H1 (cell line): ENCODE measurements around the gene KIR3DL1.

Source experiments
- BCL11A ChIP-seq, 2 experiments: IDR thresholded peaks; one replicate each; pipeline ENCODE4 v1.6.1; 2011; ENCODE audit warnings: low read depth in 2 of 2, low read length in 2 of 2, mild to moderate bottlenecking in 2 of 2
- CHD1 ChIP-seq: IDR thresholded peaks from 2 replicates; pipeline ENCODE4 v1.6.1; 2012; ENCODE audit warnings: low read depth, low read length, improper control_type of control experiment
- EZH2 ChIP-seq: fragments of 200-600 bp; sonication (generic); IDR thresholded peaks from 2 replicates; pipeline ENCODE4 v1.7.1; 2012; ENCODE audit warnings: low read depth, mild to moderate bottlenecking, moderate library complexity, low read length, inconsistent platforms; ENCODE audit not compliant: severe bottlenecking
- SRF ChIP-seq: IDR thresholded peaks from 2 replicates; pipeline ENCODE4 v1.6.1; 2011; ENCODE audit warnings: mild to moderate bottlenecking, low read depth, low read length, moderate library complexity
- TAF1 ChIP-seq: IDR thresholded peaks from 2 replicates; pipeline ENCODE4 v1.6.1; 2011; ENCODE audit warnings: mild to moderate bottlenecking, low read depth, low read length
- TF ChIP-seq, protein P1 (sequence below), 3 experiments: IDR thresholded peaks; 1 replicate in 2 of 3; 2 replicates in 1 of 3; pipeline versions ENCODE4 v1.5.1 to v1.6.1; 2011; ENCODE audit warnings: low read length in 3 of 3, mild to moderate bottlenecking in 3 of 3, inconsistent platforms in 2 of 3, low read depth in 1 of 3, moderate library complexity in 1 of 3; ENCODE audit not compliant: insufficient read depth in 1 of 3; ENCODE audit errors: control extremely low read depth in 1 of 3

DNA sequence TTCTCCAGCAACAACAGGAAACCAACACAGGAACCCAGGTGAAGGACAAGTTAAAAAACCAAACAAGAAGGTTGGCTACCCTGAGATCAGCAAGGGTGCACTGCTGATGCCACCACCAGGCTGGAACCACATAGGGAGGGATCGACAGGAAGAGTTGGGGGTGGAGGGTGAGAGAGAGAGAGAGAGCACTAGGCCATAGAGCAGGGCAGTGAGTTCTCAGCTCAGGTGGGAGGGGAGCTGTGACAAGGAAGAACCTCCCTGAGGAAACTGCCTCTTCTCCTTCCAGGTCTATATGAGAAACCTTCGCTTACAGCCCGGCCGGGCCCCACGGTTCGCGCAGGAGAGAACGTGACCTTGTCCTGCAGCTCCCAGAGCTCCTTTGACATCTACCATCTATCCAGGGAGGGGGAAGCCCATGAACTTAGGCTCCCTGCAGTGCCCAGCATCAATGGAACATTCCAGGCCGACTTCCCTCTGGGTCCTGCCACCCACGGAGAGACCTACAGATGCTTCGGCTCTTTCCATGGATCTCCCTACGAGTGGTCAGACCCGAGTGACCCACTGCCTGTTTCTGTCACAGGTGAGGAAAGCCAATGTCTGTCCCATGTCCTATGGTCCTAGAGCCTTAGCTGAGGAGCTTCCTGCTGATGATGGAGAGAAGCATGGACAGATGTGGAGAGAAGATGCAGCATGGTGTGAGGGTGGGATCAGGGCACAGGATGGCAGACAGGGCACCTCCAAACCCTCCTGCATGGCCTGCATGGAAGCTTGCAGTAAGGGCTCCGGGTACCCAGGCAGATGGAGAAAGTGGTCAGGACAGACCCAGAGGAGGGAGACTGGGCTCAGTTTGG lies 10.4 kb upstream of the KIR3DL1 start:
- TF ChIP-seq, protein P1, sequence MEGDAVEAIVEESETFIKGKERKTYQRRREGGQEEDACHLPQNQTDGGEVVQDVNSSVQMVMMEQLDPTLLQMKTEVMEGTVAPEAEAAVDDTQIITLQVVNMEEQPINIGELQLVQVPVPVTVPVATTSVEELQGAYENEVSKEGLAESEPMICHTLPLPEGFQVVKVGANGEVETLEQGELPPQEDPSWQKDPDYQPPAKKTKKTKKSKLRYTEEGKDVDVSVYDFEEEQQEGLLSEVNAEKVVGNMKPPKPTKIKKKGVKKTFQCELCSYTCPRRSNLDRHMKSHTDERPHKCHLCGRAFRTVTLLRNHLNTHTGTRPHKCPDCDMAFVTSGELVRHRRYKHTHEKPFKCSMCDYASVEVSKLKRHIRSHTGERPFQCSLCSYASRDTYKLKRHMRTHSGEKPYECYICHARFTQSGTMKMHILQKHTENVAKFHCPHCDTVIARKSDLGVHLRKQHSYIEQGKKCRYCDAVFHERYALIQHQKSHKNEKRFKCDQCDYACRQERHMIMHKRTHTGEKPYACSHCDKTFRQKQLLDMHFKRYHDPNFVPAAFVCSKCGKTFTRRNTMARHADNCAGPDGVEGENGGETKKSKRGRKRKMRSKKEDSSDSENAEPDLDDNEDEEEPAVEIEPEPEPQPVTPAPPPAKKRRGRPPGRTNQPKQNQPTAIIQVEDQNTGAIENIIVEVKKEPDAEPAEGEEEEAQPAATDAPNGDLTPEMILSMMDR (IDR thresholded peaks at IDR 0.05; ENCODE audit: control extremely low read depth in 1 of 3, insufficient read depth in 1 of 3, low read depth in 1 of 3, low read length in 3 of 3), result no peak
- no peak for TF ChIP-seq SRF
- no peak for TF ChIP-seq TAF1
- no peak for TF ChIP-seq EZH2
- no peak for TF ChIP-seq BCL11A (IDR thresholded peaks at IDR 0.05; ENCODE audit: low read depth in 2 of 2, low read length in 2 of 2)
- no peak for TF ChIP-seq CHD1
